H1 (cell line): ENCODE measurements around the gene CDADC1. TPM values are rescaled to one million over a fixed set of nuclear protein-coding genes. Genes with fewer than 3 reads are reported as not detected.

ENCODE experiments used
- CTCF ChIA-PET: fragments of 300-600 bp; sonication (Branson Sonifier 250); formaldehyde crosslinking; loops from one replicate; lab custom pipeline; 2021; ENCODE audit not compliant: partially characterized antibody; lab: Charles Lee
- POLR2A ChIA-PET: fragments of 300-600 bp; sonication (Branson Sonifier 250); formaldehyde crosslinking; loops from one replicate; lab custom pipeline; 2021; ENCODE audit warnings: inconsistent platforms; ENCODE audit not compliant: partially characterized antibody; lab: Charles Lee
- DNase-seq, 2 experiments: peaks; one replicate each; pipeline versions ENCODE4 v3.0.0 to v3.0.0-alpha.2; 2010 to 2022; ENCODE audit warnings: low spot score in 2 of 2, low read depth in 1 of 2, mixed read lengths in 1 of 2
- FAIRE-seq: peaks from 2 replicates; lab custom pipeline; 2011; peaks lifted over from hg19 to GRCh38; lab: Jason Lieb, UNC
- H2AFZ ChIP-seq: 2 replicates; pipeline ENCODE4 v1.8.1; 2012; ENCODE audit warnings: low read length, inconsistent platforms
- H2AK5ac ChIP-seq: 2 replicates; pipeline ENCODE4 v1.6.1; 2013; ENCODE audit warnings: low read depth, low read length
- H2BK120ac ChIP-seq: replicated peaks from 2 replicates; pipeline ENCODE3; 2013; ENCODE audit warnings: low read depth, low read length, inconsistent platforms
- H2BK12ac ChIP-seq: 2 replicates; pipeline ENCODE4 v1.6.1; 2013; ENCODE audit warnings: low read depth, low read length
- H2BK15ac ChIP-seq: 2 replicates; pipeline ENCODE4 v1.6.1; 2013; ENCODE audit warnings: low read length
- H2BK20ac ChIP-seq: 2 replicates; pipeline ENCODE4 v1.6.1; 2013; ENCODE audit warnings: low read length
- H2BK5ac ChIP-seq: 2 replicates; pipeline ENCODE4 v1.6.1; 2013; ENCODE audit warnings: low read depth, low read length
- H3K14ac ChIP-seq: 2 replicates; pipeline ENCODE4 v1.6.1; 2013; ENCODE audit warnings: inconsistent platforms; ENCODE audit not compliant: insufficient read length
- H3K18ac ChIP-seq: 2 replicates; pipeline ENCODE4 v1.6.1; 2013; ENCODE audit warnings: low read length; ENCODE audit errors: extremely low read depth
- H3K23ac ChIP-seq: 2 replicates; pipeline ENCODE4 v1.6.1; 2013; ENCODE audit warnings: inconsistent platforms; ENCODE audit not compliant: insufficient read length
- H3K23me2 ChIP-seq: 2 replicates; pipeline ENCODE4 v1.6.1; 2013; ENCODE audit warnings: low read depth, low read length
- H3K27ac ChIP-seq: 2 replicates; pipeline ENCODE4 v1.6.1; 2011; ENCODE audit warnings: low read depth, low read length, inconsistent platforms
- H3K27me3 ChIP-seq, 4 experiments: replicated peaks in 1 of 4; 1 replicate in 1 of 4; 2 replicates in 3 of 4; pipeline versions ENCODE4 v1.6.1 to v1.8.1; 2011 to 2013; ENCODE audit warnings: low read length in 3 of 4, mild to moderate bottlenecking in 3 of 4, inconsistent platforms in 2 of 4, mixed read lengths in 2 of 4, moderate library complexity in 1 of 4; ENCODE audit not compliant: control insufficient read depth in 3 of 4, insufficient read depth in 3 of 4; ENCODE audit errors: extremely low read depth in 1 of 4
- H3K36me3 ChIP-seq, 4 experiments: 2 replicates each; pipeline versions ENCODE4 v1.6.1 to v1.8.1; 2011 to 2013; ENCODE audit warnings: mild to moderate bottlenecking in 4 of 4, low read length in 3 of 4, moderate library complexity in 2 of 4, control low read depth in 1 of 4, inconsistent platforms in 1 of 4; ENCODE audit not compliant: insufficient read depth in 4 of 4, control insufficient read depth in 2 of 4
- H3K4ac ChIP-seq: replicated peaks from 2 replicates; pipeline ENCODE3; 2013; ENCODE audit warnings: low read length, low read depth, mixed read lengths, inconsistent platforms; ENCODE audit not compliant: insufficient read length
- H3K4me1 ChIP-seq, 4 experiments: replicated peaks in 1 of 4; 1 replicate in 1 of 4; 2 replicates in 3 of 4; pipeline versions ENCODE4 v1.6.1 to v1.8.1; 2011 to 2013; ENCODE audit warnings: low read length in 3 of 4, inconsistent platforms in 2 of 4, mixed read lengths in 1 of 4; ENCODE audit not compliant: insufficient read depth in 4 of 4, control insufficient read depth in 3 of 4
- H3K4me2 ChIP-seq, 2 experiments: 2 replicates each; pipeline versions ENCODE4 v1.6.1 to v1.8.1; 2011 to 2013; ENCODE audit warnings: low read depth in 2 of 2, low read length in 2 of 2, control low read depth in 1 of 2, inconsistent platforms in 1 of 2, mild to moderate bottlenecking in 1 of 2; ENCODE audit not compliant: insufficient read depth in 1 of 2
- H3K4me3 ChIP-seq, 4 experiments: fragments of 200-600, 300-600 bp in 1 of 4; sonication (generic), shearing (Covaris generic), sonication (Bioruptor Twin) in 1 of 4; 2 replicates each; pipeline versions ENCODE4 v1.5.1 to v1.8.1; 2011 to 2016; ENCODE audit warnings: low read length in 4 of 4, low read depth in 3 of 4, control low read depth in 2 of 4, inconsistent platforms in 2 of 4, mild to moderate bottlenecking in 2 of 4, mixed read lengths in 1 of 4, moderate library complexity in 1 of 4; ENCODE audit not compliant: insufficient read depth in 2 of 4; ENCODE audit errors: extremely low read depth in 1 of 4
- H3K56ac ChIP-seq: replicated peaks from 2 replicates; pipeline ENCODE3; 2013; ENCODE audit warnings: low read depth, mild to moderate bottlenecking, mixed read lengths, low read length, inconsistent platforms; ENCODE audit not compliant: insufficient read length
- H3K79me1 ChIP-seq: 2 replicates; pipeline ENCODE4 v1.6.1; 2013; ENCODE audit warnings: low read depth, low read length, control low read depth
- H3K79me2 ChIP-seq, 2 experiments: 2 replicates each; pipeline versions ENCODE4 v1.6.1 to v1.8.1; 2012 to 2013; ENCODE audit warnings: low read length in 2 of 2, mild to moderate bottlenecking in 2 of 2, inconsistent platforms in 1 of 2; ENCODE audit not compliant: insufficient read depth in 2 of 2, control insufficient read depth in 1 of 2
- H3K9ac ChIP-seq, 4 experiments: replicated peaks in 1 of 4; 1 replicate in 1 of 4; 2 replicates in 3 of 4; pipeline versions ENCODE4 v1.6.1 to v1.8.1; 2011 to 2013; ENCODE audit warnings: low read depth in 3 of 4, low read length in 3 of 4, control low read depth in 2 of 4, mild to moderate bottlenecking in 2 of 4, moderate library complexity in 2 of 4, inconsistent platforms in 1 of 4; ENCODE audit errors: extremely low read depth in 1 of 4
- H3K9me3 ChIP-seq, 2 experiments: 2 replicates each; pipeline versions ENCODE4 v1.6.1 to v1.8.1; 2012 to 2013; ENCODE audit warnings: mild to moderate bottlenecking in 2 of 2, moderate library complexity in 2 of 2, control low read depth in 1 of 2, inconsistent platforms in 1 of 2, low read depth in 1 of 2, low read length in 1 of 2, mixed read lengths in 1 of 2; ENCODE audit not compliant: insufficient read depth in 2 of 2
- H4K20me1 ChIP-seq, 2 experiments: replicated peaks in 1 of 2; 2 replicates each; pipeline versions ENCODE3 to v1.8.1; 2011 to 2013; ENCODE audit warnings: inconsistent platforms in 2 of 2, low read length in 2 of 2, mild to moderate bottlenecking in 1 of 2; ENCODE audit not compliant: insufficient read depth in 2 of 2, control insufficient read depth in 1 of 2
- H4K5ac ChIP-seq: 2 replicates; pipeline ENCODE4 v1.6.1; 2013; ENCODE audit warnings: low read length, low read depth, mixed read lengths, inconsistent platforms; ENCODE audit not compliant: insufficient read length
- H4K8ac ChIP-seq: 2 replicates; pipeline ENCODE4 v1.8.0; 2013; ENCODE audit warnings: mild to moderate bottlenecking, moderate library complexity, low read length, inconsistent platforms; ENCODE audit not compliant: insufficient read depth; ENCODE audit errors: extremely low read depth
- H4K91ac ChIP-seq: replicated peaks from 2 replicates; pipeline ENCODE3; 2013; ENCODE audit warnings: low read length, mixed read lengths, inconsistent platforms; ENCODE audit not compliant: insufficient read length
- CBX5 ChIP-seq: fragments of 300-800, 300-1000 bp; sonication (generic); IDR thresholded peaks from 2 replicates; pipeline ENCODE4 v1.7.1; 2016; ENCODE audit warnings: antibody characterized with exemption, low read length, low read depth
- GABPA ChIP-seq: IDR thresholded peaks from 2 replicates; pipeline ENCODE4 v1.6.1; 2011; ENCODE audit warnings: mild to moderate bottlenecking, low read length, moderate library complexity, borderline replicate concordance; ENCODE audit not compliant: insufficient read depth
- POLR2A ChIP-seq, 2 experiments: IDR thresholded peaks; 1 replicate in 1 of 2; 2 replicates in 1 of 2; pipeline ENCODE4 v1.6.1; 2011; ENCODE audit warnings: low read depth in 2 of 2, low read length in 2 of 2, mild to moderate bottlenecking in 2 of 2; ENCODE audit errors: control extremely low read depth in 1 of 2
- SIX5 ChIP-seq: IDR thresholded peaks from 2 replicates; pipeline ENCODE4 v1.6.1; 2011; ENCODE audit warnings: mild to moderate bottlenecking, low read depth, low read length
- YY1 ChIP-seq: IDR thresholded peaks from 2 replicates; pipeline ENCODE4 v1.6.1; 2011; ENCODE audit warnings: low read depth, mild to moderate bottlenecking, low read length
- polyA plus RNA-seq, 7 experiments: library from polyadenylated mRNA; depleted of rRNA in 3 of 7; stranded (reverse) in 5 of 7; unstranded in 2 of 7; fragments of >200 nt in 5 of 7; fragments of 200-250 nt in 2 of 7; gene quantifications; 1 replicate in 5 of 7; 2 replicates in 1 of 7; 4 replicates in 1 of 7; pipeline versions ENCODE4 v1.2.1 to v1.2.3, GENCODE V29; 2011 to 2013; ENCODE audit warnings: missing spikeins in 2 of 7, mixed read lengths in 2 of 7
- total RNA-seq: library from RNA; stranded (reverse); fragmentation: NEBNext Ultra II Directional; extraction: Animal tissue kit (Norgen Biotek cat#: 25700); gene quantifications from 2 replicates; pipeline ENCODE4 v1.2.1, GENCODE V29; 2021
- TF ChIP-seq, protein P1 (sequence below): IDR thresholded peaks from 2 replicates; pipeline ENCODE4 v1.6.1; 2011; ENCODE audit warnings: low read depth, mild to moderate bottlenecking, low read length; ENCODE audit not compliant: insufficient read depth
- TF ChIP-seq, protein P2 (sequence below): IDR thresholded peaks from 2 replicates; pipeline ENCODE4 v1.6.1; 2012; ENCODE audit warnings: inconsistent platforms

The CDADC1 gene
- total and polyA plus RNA-seq, 2 of the 8 experiments (the other 6 are each of a cell fraction or from before 2014, with no cell fraction given) = 0.98 to 2.7 TPM

DNA sequence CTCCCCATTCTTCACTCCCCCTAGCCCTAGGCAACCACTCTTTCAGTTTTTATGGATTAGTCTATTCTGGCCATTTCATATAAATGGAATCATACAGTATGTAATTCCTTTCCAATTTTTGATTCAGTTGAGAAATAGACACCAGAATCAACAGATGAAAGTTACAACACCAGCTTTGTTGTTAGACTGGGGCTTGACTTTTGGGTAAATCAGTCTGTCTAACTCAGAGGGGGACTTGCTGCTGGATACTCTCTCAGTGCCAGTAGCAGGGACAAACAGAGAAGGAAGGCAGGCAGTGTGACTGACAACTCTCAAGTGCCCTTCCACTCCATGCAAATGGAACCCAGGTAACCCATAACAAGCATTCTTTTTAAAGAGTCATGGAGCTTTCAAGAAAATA is 40.7 kb downstream of the CDADC1 start:
- no peak overlapping the region for H3K14ac ChIP-seq
- CTCF ChIA-PET = interaction anchor here (2.8 kb wide), 1 partner anchor 11 kb away, joined by 11 read pairs; no protein-coding TSS in a partner anchor
- no peak overlapping the region for H3K27ac ChIP-seq
- no peaks in the 10 kb centered on the region for H3K79me2 ChIP-seq
- H2BK5ac ChIP-seq = no peak overlapping the region
- H2AFZ ChIP-seq = no peak overlapping the region
- H3K27me3 ChIP-seq = no peaks in the 10 kb centered on the region
- no peak overlapping the region for H2BK20ac ChIP-seq
- H2BK15ac ChIP-seq = no peak overlapping the region
- H3K18ac ChIP-seq = no peak overlapping the region
- DNase-seq = no peak
- no peak overlapping the region for H4K5ac ChIP-seq
- no peak overlapping the region for H3K9ac ChIP-seq
- H3K9me3 ChIP-seq = no peaks in the 10 kb centered on the region
- no peak overlapping the region for H3K4me3 ChIP-seq
- H3K79me1 ChIP-seq = no peaks in the 10 kb centered on the region
- POLR2A ChIA-PET = no interaction called here
- H3K4me2 ChIP-seq = no peak overlapping the region
- no peak overlapping the region for H2BK120ac ChIP-seq
- no peak overlapping the region for H2BK12ac ChIP-seq
- no peak for TF ChIP-seq POLR2A (IDR thresholded peaks at IDR 0.05; ENCODE audit: control extremely low read depth in 1 of 2, low read depth in 2 of 2, low read length in 2 of 2)
- no peak for TF ChIP-seq GABPA
- TF ChIP-seq, protein P1, sequence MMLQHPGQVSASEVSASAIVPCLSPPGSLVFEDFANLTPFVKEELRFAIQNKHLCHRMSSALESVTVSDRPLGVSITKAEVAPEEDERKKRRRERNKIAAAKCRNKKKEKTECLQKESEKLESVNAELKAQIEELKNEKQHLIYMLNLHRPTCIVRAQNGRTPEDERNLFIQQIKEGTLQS = no peak
- TF ChIP-seq SIX5 = no peak
- no peak for TF ChIP-seq YY1
- TF ChIP-seq, protein P2, sequence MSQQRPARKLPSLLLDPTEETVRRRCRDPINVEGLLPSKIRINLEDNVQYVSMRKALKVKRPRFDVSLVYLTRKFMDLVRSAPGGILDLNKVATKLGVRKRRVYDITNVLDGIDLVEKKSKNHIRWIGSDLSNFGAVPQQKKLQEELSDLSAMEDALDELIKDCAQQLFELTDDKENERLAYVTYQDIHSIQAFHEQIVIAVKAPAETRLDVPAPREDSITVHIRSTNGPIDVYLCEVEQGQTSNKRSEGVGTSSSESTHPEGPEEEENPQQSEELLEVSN = no peak
- no peak for TF ChIP-seq CBX5
- no peak overlapping the region for H2AK5ac ChIP-seq
- no peaks in the 10 kb centered on the region for H3K4me1 ChIP-seq
- H3K4ac ChIP-seq = no peak overlapping the region
- FAIRE-seq = no peak
- no peaks in the 10 kb centered on the region for H4K20me1 ChIP-seq
- no peak overlapping the region for H4K8ac ChIP-seq
- H3K23ac ChIP-seq = no peak overlapping the region
- no peaks in the 10 kb centered on the region for H3K36me3 ChIP-seq
- no peaks in the 10 kb centered on the region for H3K23me2 ChIP-seq
- no peak overlapping the region for H3K56ac ChIP-seq
- no peak overlapping the region for H4K91ac ChIP-seq
